Fibroblast of mammary gland (primary cell): ENCODE measurements around the gene MTHFR.

ENCODE experiments used
- DNase-seq: peaks from one replicate; pipeline ENCODE4 v3.0.0-alpha.2; 2010; ENCODE audit warnings: low read depth
- H3K4me3 ChIP-seq: 2 replicates; pipeline ENCODE4 v1.5.1; 2011; ENCODE audit warnings: low read depth, mild to moderate bottlenecking, low read length, moderate library complexity; ENCODE audit not compliant: control insufficient read depth
- CTCF ChIP-seq: conservative IDR thresholded peaks from 2 replicates; pipeline ENCODE4 v1.5.1; 2011; ENCODE audit warnings: low read depth, low read length, inconsistent platforms; ENCODE audit not compliant: control insufficient read depth, insufficient read depth

Gene MTHFR

GRCh38 chr1:11774753-11775152 is 31.0 kb downstream of the MTHFR start:
- DNase-seq, result no peak
- no peak for TF ChIP-seq CTCF

GRCh38 chr1:11772458-11772857 is 33.3 kb downstream of the MTHFR start:
- TF ChIP-seq CTCF, result no peak
- DNase-seq, result no peak

More at GRCh38 chr1:11774753-11775152, 31.0 kb downstream of the MTHFR start:
- no peak overlapping the region for H3K4me3 ChIP-seq

GRCh38 chr1:11771481-11772043 is 34.2 kb downstream of the MTHFR start:
- TF ChIP-seq CTCF, result no peak
- no peak overlapping the region for H3K4me3 ChIP-seq
- no peak for DNase-seq

More at GRCh38 chr1:11772458-11772857, 33.3 kb downstream of the MTHFR start:
- H3K4me3 ChIP-seq, result no peak overlapping the region

GRCh38 chr1:11770011-11770410 is 35.8 kb downstream of the MTHFR start:
- no peak for TF ChIP-seq CTCF
- no peak for DNase-seq
- no peak overlapping the region for H3K4me3 ChIP-seq

GRCh38 chr1:11769274-11769673 is 36.5 kb downstream of the MTHFR start:
- no peak overlapping the region for H3K4me3 ChIP-seq
- DNase-seq, result no peak
- no peak for TF ChIP-seq CTCF

- no peak for TF ChIP-seq CTCF
- H3K4me3 ChIP-seq, result no peak overlapping the region
- no peak for DNase-seq
Observed at GRCh38 chr1:11768821-11769220, 36.9 kb downstream of the MTHFR start.
